ENCODE measurements around the gene STK16. TPM values are rescaled to one million over a fixed set of nuclear protein-coding genes. Genes with fewer than 3 reads are reported as not detected.

The STK16 gene
- total and polyA plus RNA-seq, 2 of the 13 experiments (the other 11 are each of a cell fraction or from before 2014, with no cell fraction given) = 28.0 to 50.9 TPM

DNA sequence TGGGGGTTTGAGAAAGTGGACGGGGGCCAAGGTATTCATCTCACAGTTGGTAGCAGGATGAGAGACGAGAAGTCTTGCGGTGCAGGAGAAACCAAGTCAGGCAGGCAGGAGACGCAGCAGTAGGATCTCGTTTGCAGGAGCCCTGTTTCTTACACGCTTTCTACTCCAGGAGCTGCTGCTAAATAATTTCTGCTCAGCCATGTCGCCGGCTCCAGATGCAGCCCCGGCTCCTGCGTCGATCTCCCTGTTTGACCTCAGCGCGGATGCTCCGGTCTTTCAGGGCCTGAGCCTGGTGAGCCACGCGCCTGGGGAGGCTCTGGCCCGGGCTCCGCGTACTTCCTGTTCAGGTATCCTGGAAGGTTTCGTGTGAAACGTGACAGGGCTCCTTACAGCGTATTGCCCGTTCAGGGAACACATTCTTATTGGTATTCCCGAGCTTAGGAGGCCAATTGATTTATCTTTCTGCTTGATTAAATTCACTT, 15.2 kb upstream of the STK16 start (continued):
- TF ChIP-seq STAG1 (CRISPR knock-in tag; IDR thresholded peaks at IDR 0.05) = peak; percentile 31
- TF ChIP-seq NONO (IDR thresholded peaks at IDR 0.05) = no peak
- TF ChIP-seq NONO (CRISPR knock-in tag; conservative IDR thresholded peaks at IDR 0.05) = no peak
- peak; percentile 52 for TF ChIP-seq BHLHE40 (IDR thresholded peaks at IDR 0.05; ENCODE audit: low read length)
- TF ChIP-seq TARDBP (CRISPR knock-in tag; IDR thresholded peaks at IDR 0.05) = peak; percentile 13; the same call in 1 of the 2 replicates
- TF ChIP-seq ARNT2 (CRISPR knock-in tag; IDR thresholded peaks at IDR 0.05; ENCODE audit: low read depth) = peak; percentile 71
- peak; percentile 46 for TF ChIP-seq TEAD3 (CRISPR knock-in tag; optimal IDR thresholded peaks at IDR 0.05; ENCODE audit: borderline replicate concordance)
- peak; percentile 82 for TF ChIP-seq ELF3 (CRISPR knock-in tag; IDR thresholded peaks at IDR 0.05)
- TF ChIP-seq RARA (CRISPR knock-in tag; IDR thresholded peaks at IDR 0.05) = 0 out of 2 replicates have a peak, but pooled peaks have one; percentile 12
- TF ChIP-seq EEA1 (CRISPR knock-in tag; IDR thresholded peaks at IDR 0.05; ENCODE audit: borderline replicate concordance) = no peak
- peak; percentile 68; the same call in 1 of the 2 replicates for TF ChIP-seq KDM5A (IDR thresholded peaks at IDR 0.05; ENCODE audit: borderline replicate concordance, low read length)
- peak; percentile 78; the same call in 1 of the 2 replicates for TF ChIP-seq ETV5 (CRISPR knock-in tag; IDR thresholded peaks at IDR 0.05; ENCODE audit: borderline replicate concordance)
- TF ChIP-seq FOXP1 (IDR thresholded peaks at IDR 0.05) = no peak
- no peak for TF ChIP-seq FOXP1 (CRISPR knock-in tag; IDR thresholded peaks at IDR 0.05)
- 0 out of 2 replicates have a peak, but pooled peaks have one; percentile 26 for TF ChIP-seq ZNF724P (CRISPR knock-in tag; IDR thresholded peaks at IDR 0.05; ENCODE audit: borderline replicate concordance)
- TF ChIP-seq HDAC1 (CRISPR knock-in tag; IDR thresholded peaks at IDR 0.05) = peak; percentile 32
- TF ChIP-seq THYN1 (CRISPR knock-in tag; IDR thresholded peaks at IDR 0.05; ENCODE audit: borderline replicate concordance, low read depth) = no peak
- TF ChIP-seq TFE3 (CRISPR knock-in tag; IDR thresholded peaks at IDR 0.05) = 0 out of 2 replicates have a peak, but pooled peaks have one; percentile 23
- 0 out of 2 replicates have a peak, but pooled peaks have one; percentile 31 for TF ChIP-seq ZNF264 (CRISPR knock-in tag; IDR thresholded peaks at IDR 0.05)
- TF ChIP-seq ZFY (CRISPR knock-in tag; IDR thresholded peaks at IDR 0.05) = peak; percentile 42; the same call in 1 of the 2 replicates
- TF ChIP-seq ZBTB4 (CRISPR knock-in tag; IDR thresholded peaks at IDR 0.05; ENCODE audit: borderline replicate concordance) = 0 out of 2 replicates have a peak, but pooled peaks have one; percentile 21
- peak; percentile 80 for TF ChIP-seq UBTF (CRISPR knock-in tag; IDR thresholded peaks at IDR 0.05)
- 0 out of 2 replicates have a peak, but pooled peaks have one; percentile 1 for TF ChIP-seq ATF1 (CRISPR knock-in tag; IDR thresholded peaks at IDR 0.05)
- no peak for TF ChIP-seq HNRNPH1 (optimal IDR thresholded peaks at IDR 0.05; ENCODE audit: low read depth, low read length)
- TF ChIP-seq PHF8 (CRISPR knock-in tag; IDR thresholded peaks at IDR 0.05) = no peak; the same call in 1 of the 2 replicates
- TF ChIP-seq ZNF616 (CRISPR knock-in tag; IDR thresholded peaks at IDR 0.05; ENCODE audit: low read depth) = peak; percentile 58; the same call in 1 of the 2 replicates
